A549 treated with ZK216348 at 1 μM for 4 hours (cell line): Measurements from ENCODE around the gene IFT88. TPM values are rescaled to one million over a fixed set of nuclear protein-coding genes. Genes with fewer than 3 reads are reported as not detected.

Source experiments
- total RNA-seq: library from RNA; stranded (reverse); fragments of 200-300 nt; extraction: Qiagen RNA extraction; gene quantifications from 5 replicates; pipeline ENCODE4 v1.2.3, GENCODE V29; 2022; ENCODE audit warnings: low read depth

Gene IFT88
- 5.1 to 12.6 TPM (median 9.0 TPM) in 5 replicates for total RNA-seq

GRCh38 chr13:20566898-20567874, at the start of gene IFT88:
TSS of gene IFT88 (plus strand) at chr13:20567157. CDS start at chr13:20574386, 7,229 bp downstream.

GRCh38 chr13:20525601-20526544, 41.1 kb upstream of the IFT88 start, which contains the start of gene CRYL1:
TSS of gene CRYL1 (minus strand) at chr13:20525857. CDS start at chr13:20525794, 63 bp downstream.

GRCh38 chr13:20702915-20703779, 136.2 kb downstream of the IFT88 start, which contains the start of gene IL17D:
TSS of gene IL17D (plus strand) at chr13:20703699. CDS start at chr13:20704002, 303 bp downstream.

Other genes with a start within 250 kb of the IFT88 start
- gene CRYL1, start 41.3 kb upstream of the IFT88 start, total RNA-seq = 4.9 to 6.5 TPM (median 5.7 TPM) in 5 replicates
- gene IL17D, start 136.5 kb downstream of the IFT88 start, total RNA-seq = 1.1 to 1.5 TPM (median 1.2 TPM) in 5 replicates
- 3.4 to 7.2 TPM (median 4.3 TPM) in 5 replicates for gene EEF1AKMT1, start 206.8 kb downstream of the IFT88 start, total RNA-seq